H9 (cell line): ENCODE results near the gene SIGLEC7. TPM values are rescaled to one million over a fixed set of nuclear protein-coding genes. Genes with fewer than 3 reads are reported as not detected.

Experiments
- DNase-seq: peaks from one replicate; pipeline ENCODE4 v3.0.0-alpha.2; 2017
- H2AFZ ChIP-seq: one replicate; pipeline ENCODE4 v1.6.1; 2013; ENCODE audit warnings: mild to moderate bottlenecking, low read length, control low read depth, moderate library complexity
- H2AK5ac ChIP-seq: 2 replicates; pipeline ENCODE4 v1.6.1; 2013; ENCODE audit warnings: low read length, control low read depth, mixed read lengths; ENCODE audit not compliant: insufficient read length
- H2BK120ac ChIP-seq: one replicate; pipeline ENCODE4 v1.6.1; 2013; ENCODE audit warnings: low read depth, mild to moderate bottlenecking, low read length, control low read depth, inconsistent platforms; ENCODE audit not compliant: poor library complexity, severe bottlenecking
- H2BK12ac ChIP-seq: 2 replicates; pipeline ENCODE4 v1.6.1; 2013; ENCODE audit warnings: low read length, control low read depth, mixed read lengths, low read depth; ENCODE audit not compliant: insufficient read length
- H2BK15ac ChIP-seq: 2 replicates; pipeline ENCODE4 v1.6.1; 2013; ENCODE audit warnings: low read depth, low read length, control low read depth
- H2BK20ac ChIP-seq: one replicate; pipeline ENCODE4 v1.6.1; 2013; ENCODE audit warnings: low read depth, mild to moderate bottlenecking, low read length, control low read depth, inconsistent platforms; ENCODE audit not compliant: poor library complexity, severe bottlenecking
- H2BK5ac ChIP-seq: 2 replicates; pipeline ENCODE4 v1.6.1; 2013; ENCODE audit warnings: low read length, control low read depth, mixed read lengths; ENCODE audit not compliant: insufficient read length
- H3K14ac ChIP-seq: 2 replicates; pipeline ENCODE4 v1.6.1; 2013; ENCODE audit warnings: low read length, control low read depth; ENCODE audit not compliant: insufficient read depth
- H3K18ac ChIP-seq: 2 replicates; pipeline ENCODE4 v1.6.1; 2013; ENCODE audit warnings: low read depth, mild to moderate bottlenecking, mixed read lengths, low read length, control low read depth; ENCODE audit not compliant: insufficient read length
- H3K23ac ChIP-seq: 2 replicates; pipeline ENCODE4 v1.6.1; 2013; ENCODE audit warnings: low read length, control low read depth, mixed read lengths, low read depth; ENCODE audit not compliant: insufficient read length
- H3K23me2 ChIP-seq: 2 replicates; pipeline ENCODE4 v1.6.1; 2013; ENCODE audit warnings: low read depth, mild to moderate bottlenecking, mixed read lengths, low read length, control low read depth; ENCODE audit not compliant: insufficient read length, poor library complexity, severe bottlenecking
- H3K27ac ChIP-seq: 2 replicates; pipeline ENCODE4 v1.5.1; 2013; ENCODE audit warnings: low read length, control low read depth, mixed read lengths, low read depth; ENCODE audit not compliant: insufficient read length
- H3K27me3 ChIP-seq: 2 replicates; pipeline ENCODE4 v1.6.1; 2013; ENCODE audit warnings: low read length, control low read depth, inconsistent platforms; ENCODE audit not compliant: insufficient read depth
- H3K4ac ChIP-seq: 2 replicates; pipeline ENCODE4 v1.6.1; 2013; ENCODE audit warnings: low read depth, mild to moderate bottlenecking, control low read depth, inconsistent platforms, low read length, moderate library complexity
- H3K4me1 ChIP-seq: 2 replicates; pipeline ENCODE4 v1.6.1; 2013; ENCODE audit warnings: low read length, control low read depth, inconsistent platforms; ENCODE audit not compliant: insufficient read depth
- H3K4me2 ChIP-seq: 2 replicates; pipeline ENCODE4 v1.6.1; 2013; ENCODE audit warnings: low read length, control low read depth, mixed read lengths; ENCODE audit not compliant: insufficient read length, insufficient read depth
- H3K56ac ChIP-seq: 2 replicates; pipeline ENCODE4 v1.6.1; 2013; ENCODE audit warnings: low read depth, mild to moderate bottlenecking, mixed read lengths, low read length, control low read depth; ENCODE audit not compliant: insufficient read length
- H3K79me1 ChIP-seq: 2 replicates; pipeline ENCODE4 v1.6.1; 2013; ENCODE audit warnings: low read depth, mild to moderate bottlenecking, moderate library complexity, low read length, control low read depth, inconsistent platforms; ENCODE audit not compliant: insufficient read depth, poor library complexity, severe bottlenecking
- H3K79me2 ChIP-seq: 2 replicates; pipeline ENCODE4 v1.6.1; 2013; ENCODE audit warnings: low read length, control low read depth, inconsistent platforms; ENCODE audit not compliant: insufficient read depth
- H3K9ac ChIP-seq: 2 replicates; pipeline ENCODE4 v1.6.1; 2013; ENCODE audit warnings: low read length, control low read depth, mixed read lengths; ENCODE audit not compliant: insufficient read length; ENCODE audit errors: extremely low read depth
- H3K9me3 ChIP-seq: one replicate; pipeline ENCODE4 v1.6.1; 2013; ENCODE audit warnings: low read depth, low read length, inconsistent platforms; ENCODE audit not compliant: control insufficient read depth
- H3T11ph ChIP-seq: one replicate; pipeline ENCODE4 v1.6.1; 2013; ENCODE audit warnings: mild to moderate bottlenecking, low read length, control low read depth, inconsistent platforms
- H4K20me1 ChIP-seq: one replicate; pipeline ENCODE4 v1.6.1; 2013; ENCODE audit not compliant: control insufficient read depth, insufficient read length, insufficient read depth
- H4K5ac ChIP-seq: 2 replicates; pipeline ENCODE4 v1.6.1; 2013; ENCODE audit warnings: low read depth, mild to moderate bottlenecking, mixed read lengths, low read length, control low read depth; ENCODE audit not compliant: insufficient read length
- H4K8ac ChIP-seq: replicated peaks from 2 replicates; pipeline ENCODE4 v1.6.1; 2013; ENCODE audit warnings: low read length, control low read depth, mixed read lengths, low read depth; ENCODE audit not compliant: insufficient read length
- H4K91ac ChIP-seq: 2 replicates; pipeline ENCODE4 v1.6.1; 2013; ENCODE audit warnings: low read depth, mild to moderate bottlenecking, moderate library complexity, mixed read lengths, low read length, control low read depth; ENCODE audit not compliant: insufficient read length
- H3K27ac Mint-ChIP-seq, 3 experiments: 2 replicates in 2 of 3; 3 replicates in 1 of 3; pipeline ENCODE4 v1.8.0; 2020 to 2021; ENCODE audit warnings: mixed read lengths in 3 of 3, mild to moderate bottlenecking in 1 of 3, moderate library complexity in 1 of 3
- H3K27me3 Mint-ChIP-seq: 2 replicates; pipeline ENCODE4 v1.8.0; 2021; ENCODE audit warnings: low read depth, mild to moderate bottlenecking, moderate library complexity, mixed read lengths
- H3K36me3 Mint-ChIP-seq, 3 experiments: 2 replicates in 2 of 3; 3 replicates in 1 of 3; pipeline ENCODE4 v1.8.0; 2020 to 2021; ENCODE audit warnings: low read depth in 3 of 3, mixed read lengths in 3 of 3; ENCODE audit not compliant: insufficient read depth in 1 of 3
- H3K4me1 Mint-ChIP-seq, 2 experiments: 2 replicates each; pipeline ENCODE4 v1.8.0; 2020; ENCODE audit warnings: mixed read lengths in 2 of 2
- H3K4me3 Mint-ChIP-seq, 2 experiments: 2 replicates in 1 of 2; 3 replicates in 1 of 2; pipeline ENCODE4 v1.8.0; 2020 to 2021; ENCODE audit warnings: mild to moderate bottlenecking in 2 of 2, mixed read lengths in 2 of 2, moderate library complexity in 1 of 2
- H3K9me3 Mint-ChIP-seq, 2 experiments: 2 replicates in 1 of 2; 3 replicates in 1 of 2; pipeline ENCODE4 v1.8.0; 2020; ENCODE audit warnings: mild to moderate bottlenecking in 2 of 2, mixed read lengths in 2 of 2, moderate library complexity in 1 of 2
- WGBS: extraction: QIAGEN DNeasy Blood & Tissue Kit; methylation state at CpG from one replicate; pipeline ENCODE4 v1.1.7; 2013; ENCODE audit warnings: missing lambda C conversion rate, low lambda C conversion rate, mixed read lengths; ENCODE audit not compliant: insufficient read length; ENCODE audit errors: extremely low coverage; 5-methylcytosine and 5-hydroxymethylcytosine counted together
- total RNA-seq: library from RNA; stranded (reverse); gene quantifications from 2 replicates; pipeline ENCODE4 v1.2.1, GENCODE V29; 2021
- TF ChIP-seq, protein P1 (sequence below): fragments of 200-600 bp; sonication (generic); conservative IDR thresholded peaks from 3 replicates; pipeline ENCODE4 v1.8.0; 2021; ENCODE audit warnings: antibody characterized with exemption, mild to moderate bottlenecking

Gene SIGLEC7
- total RNA-seq, 1 experiment from 2014 or later: not detected

DNA sequence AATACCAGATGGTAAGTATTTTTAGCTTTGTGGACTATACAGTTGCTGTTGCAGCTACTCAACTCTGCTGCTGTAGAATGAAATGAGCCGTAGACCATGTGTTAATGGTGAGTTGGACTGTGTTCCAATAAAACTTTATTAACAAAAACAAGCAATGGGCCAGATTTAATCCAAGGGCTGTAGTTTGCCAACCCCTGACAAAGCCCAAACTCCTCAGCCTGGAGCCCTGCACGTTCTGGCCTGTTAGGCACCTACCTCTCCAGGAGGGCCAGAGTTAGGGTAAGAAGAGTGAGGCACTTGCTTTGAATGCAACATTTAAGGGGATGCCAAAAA is 46.1 kb downstream of the SIGLEC7 start:
- WGBS: no CpG with 5 or more reads among the region's 2 CpGs
- Histone ChIP-seq H3K56ac (no peak overlapping the region), H2AK5ac (no peak overlapping the region), H2BK120ac (no peak overlapping the region), H2BK20ac (no peak overlapping the region), H3K23ac (no peak overlapping the region), H3K4me2 (no peak overlapping the region), H3K9me3 (no peaks in the 10 kb centered on the region), H4K5ac (no peak overlapping the region), H4K20me1 (no peaks in the 10 kb centered on the region), H3T11ph (no peak overlapping the region), H2BK15ac (no peak overlapping the region), H3K9ac (no peak overlapping the region), H3K4ac (no peak overlapping the region), H3K27me3 (no peaks in the 10 kb centered on the region; the same call in 1 of the 2 replicates), H3K79me2 (no peaks in the 10 kb centered on the region), H3K18ac (no peak overlapping the region), H2BK5ac (no peak overlapping the region), H3K14ac (no peak overlapping the region), H3K27ac (no peak overlapping the region), H3K79me1 (no peaks in the 10 kb centered on the region), H2AFZ (no peak overlapping the region), H2BK12ac (no peak overlapping the region), H3K4me1 (no peaks in the 10 kb centered on the region), H3K23me2 (peaks cover 2% of the 10 kb centered on the region), H4K91ac (no peak overlapping the region), H4K8ac (no peak overlapping the region)
- TF ChIP-seq, protein P1, sequence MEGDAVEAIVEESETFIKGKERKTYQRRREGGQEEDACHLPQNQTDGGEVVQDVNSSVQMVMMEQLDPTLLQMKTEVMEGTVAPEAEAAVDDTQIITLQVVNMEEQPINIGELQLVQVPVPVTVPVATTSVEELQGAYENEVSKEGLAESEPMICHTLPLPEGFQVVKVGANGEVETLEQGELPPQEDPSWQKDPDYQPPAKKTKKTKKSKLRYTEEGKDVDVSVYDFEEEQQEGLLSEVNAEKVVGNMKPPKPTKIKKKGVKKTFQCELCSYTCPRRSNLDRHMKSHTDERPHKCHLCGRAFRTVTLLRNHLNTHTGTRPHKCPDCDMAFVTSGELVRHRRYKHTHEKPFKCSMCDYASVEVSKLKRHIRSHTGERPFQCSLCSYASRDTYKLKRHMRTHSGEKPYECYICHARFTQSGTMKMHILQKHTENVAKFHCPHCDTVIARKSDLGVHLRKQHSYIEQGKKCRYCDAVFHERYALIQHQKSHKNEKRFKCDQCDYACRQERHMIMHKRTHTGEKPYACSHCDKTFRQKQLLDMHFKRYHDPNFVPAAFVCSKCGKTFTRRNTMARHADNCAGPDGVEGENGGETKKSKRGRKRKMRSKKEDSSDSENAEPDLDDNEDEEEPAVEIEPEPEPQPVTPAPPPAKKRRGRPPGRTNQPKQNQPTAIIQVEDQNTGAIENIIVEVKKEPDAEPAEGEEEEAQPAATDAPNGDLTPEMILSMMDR: no peak
- H3K27me3 Mint-ChIP-seq: peaks cover 25% of the 10 kb centered on the region
- H3K4me1 Mint-ChIP-seq: no peaks in the 10 kb centered on the region
- DNase-seq: no peak
- peaks cover 0 to 58% of the 10 kb centered on the region in 2 experiments; a peak in 2 of 5 replicates for H3K9me3 Mint-ChIP-seq
- H3K4me3 Mint-ChIP-seq: no peak overlapping the region
- H3K36me3 Mint-ChIP-seq: no peaks in the 10 kb centered on the region; a peak in 1 of 7 replicates
- H3K27ac Mint-ChIP-seq: no peak overlapping the region
